Renal cortex interstitium (tissue), 3 donors: ENCODE results near the gene MRGPRG. TPM values are rescaled to one million over a fixed set of nuclear protein-coding genes. Genes with fewer than 3 reads are reported as not detected.

Experiments used
- polyA plus RNA-seq, 3 donors: library from polyadenylated mRNA; unstranded; fragments of 120-200 nt; gene quantifications; one replicate each; pipeline ENCODE4 v1.2.1, GENCODE V29; 2013; ENCODE audit not compliant: insufficient read length in 3 of 3

The MRGPRG gene
- polyA plus RNA-seq, 3 donors = not detected

Other genes with a start within 250 kb of the MRGPRG start
- gene NAP1L4, start 226.5 kb downstream of the MRGPRG start, polyA plus RNA-seq = 100 to 1,000 TPM; 181 to 220 (median 190) TPM
- 10 to 100 TPM; 24.2 to 29.0 (median 25.4) TPM for gene CARS1, start 161.4 kb downstream of the MRGPRG start, polyA plus RNA-seq
- gene OSBPL5, start 53.5 kb downstream of the MRGPRG start, polyA plus RNA-seq = 10 to 100 TPM; 17.8 to 26.2 (median 21.2) TPM
- not detected for gene MRGPRE, start 13.6 kb upstream of the MRGPRG start, polyA plus RNA-seq
- 10 to 100 TPM; 30.4 to 42.0 (median 38.3) TPM for gene ZNF195, start 160.3 kb upstream of the MRGPRG start, polyA plus RNA-seq